ENCODE results near the gene SCARB1.

Gene SCARB1

DNA sequence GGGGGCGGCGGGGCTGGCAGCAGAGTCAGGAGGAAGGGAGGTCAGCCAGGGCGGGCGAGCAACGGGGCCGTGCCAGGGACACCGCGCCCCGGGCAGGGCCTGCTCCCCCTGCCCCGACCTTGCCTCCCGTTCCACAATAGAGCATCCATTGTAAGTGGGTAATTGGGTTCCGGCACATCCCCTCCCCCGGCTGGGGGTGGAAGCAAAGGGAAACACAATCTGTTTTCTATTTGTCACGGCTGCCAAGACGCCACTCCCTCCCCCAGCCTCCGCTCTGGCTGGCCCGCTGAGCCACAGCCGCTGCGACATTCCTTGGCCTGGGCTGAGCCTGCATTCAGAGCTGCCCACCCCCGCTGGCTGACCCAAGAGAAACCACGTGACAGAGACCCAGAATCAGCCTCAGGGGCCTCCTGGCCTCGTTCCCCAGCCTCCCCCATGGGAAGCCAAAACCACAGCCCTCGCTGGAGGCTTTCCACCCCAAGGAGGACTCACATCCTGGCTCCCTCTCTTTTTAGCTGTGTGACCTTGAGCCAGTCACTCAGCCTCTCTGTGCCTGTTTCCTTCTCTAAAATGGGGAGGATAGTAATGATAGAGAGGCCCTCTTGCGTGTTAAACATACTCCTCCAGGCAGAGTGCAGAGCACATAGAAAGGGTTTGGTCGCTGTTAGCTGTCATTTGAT, 117.6 kb downstream of the SCARB1 start:
- H2AK5ac ChIP-seq (ENCODE audit: low read depth, low read length) = no peak overlapping the region
- peak overlapping the region; percentile 78 for H3K18ac ChIP-seq (ENCODE audit: low read length)
- H3K4me3 ChIP-seq (ENCODE audit: low read length in 2 of 2) = peak overlapping the region in 1 of 2 donors; percentile 27
- H3K4me2 ChIP-seq (ENCODE audit: insufficient read depth, low read length, poor library complexity, severe bottlenecking) = no peak overlapping the region
- no peak overlapping the region for H2BK12ac ChIP-seq (ENCODE audit: low read length)
- H3K4ac ChIP-seq (ENCODE audit: low read length) = no peak overlapping the region
- peak overlapping the region; percentile 87 for H2AFZ ChIP-seq (ENCODE audit: low read length)
- peak overlapping the region; percentile 74 for H3K27ac ChIP-seq (replicated peaks; ENCODE audit: low read length)
- DNase-seq (ENCODE audit: low spot score) = peak; percentile 84
- no peak overlapping the region for H3K23ac ChIP-seq (ENCODE audit: low read depth, low read length, poor library complexity)
- H3K14ac ChIP-seq (ENCODE audit: low read length) = no peak overlapping the region
- no peak overlapping the region for H4K8ac ChIP-seq (ENCODE audit: low read depth, low read length)
- H2BK120ac ChIP-seq (ENCODE audit: low read depth, low read length) = no peak overlapping the region
- no peaks in the 10 kb centered on the region for H3K9me3 ChIP-seq (replicated peaks in 1 of 2; ENCODE audit: control insufficient read depth in 2 of 2, insufficient read depth in 1 of 2, low read depth in 1 of 2, low read length in 2 of 2)
- H3K27me3 ChIP-seq (ENCODE audit: control insufficient read depth in 3 of 3, insufficient read depth in 3 of 3, low read depth in 1 of 3, low read length in 3 of 3) = no peaks in the 10 kb centered on the region
- no peak overlapping the region for H3K9ac ChIP-seq (ENCODE audit: low read depth, low read length, poor library complexity)
- H4K91ac ChIP-seq (ENCODE audit: low read depth, low read length, poor library complexity) = no peak overlapping the region
- peak overlapping the region; percentile 40 for H2BK15ac ChIP-seq (ENCODE audit: low read length)
- no peaks in the 10 kb centered on the region for H3K36me3 ChIP-seq (replicated peaks in 1 of 2; ENCODE audit: control insufficient read depth in 2 of 2, insufficient read depth in 2 of 2, low read length in 2 of 2)
- H2BK5ac ChIP-seq (ENCODE audit: low read length) = no peak overlapping the region
- no peaks in the 10 kb centered on the region for H3K79me1 ChIP-seq (ENCODE audit: low read depth, low read length)
- no CpG with 5 or more reads among the region's 25 CpGs for WGBS, 2 donors (ENCODE audit: extremely low coverage in 2 of 2, insufficient read length in 2 of 2, insufficient replicate concordance in 1 of 2)
- H3K4me1 ChIP-seq (ENCODE audit: control insufficient read depth in 2 of 2, insufficient read depth in 1 of 2, low read depth in 1 of 2, low read length in 2 of 2) = peaks cover 9 to 20% of the 10 kb centered on the region in 2 donors

DNA sequence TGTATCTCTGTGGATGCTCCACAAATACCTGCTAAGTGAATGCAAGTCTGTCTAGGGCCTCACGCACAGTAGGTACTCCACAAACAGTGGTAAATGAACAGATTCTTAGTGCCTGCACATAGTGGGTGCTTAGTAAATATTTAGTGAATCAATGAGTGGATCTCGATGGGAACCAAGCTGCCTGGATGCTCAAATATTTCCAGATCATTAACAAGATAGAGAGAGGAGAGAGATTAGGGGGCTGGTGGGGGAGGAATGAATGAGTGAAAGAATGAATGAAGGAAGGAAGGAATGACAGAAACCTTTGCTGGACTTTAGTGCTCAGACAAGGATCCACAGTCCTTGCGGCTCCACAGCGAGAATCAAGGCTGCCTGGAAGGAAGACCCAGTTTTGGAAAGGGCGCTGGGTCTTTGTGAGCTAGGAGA, 118.2 kb downstream of the SCARB1 start:
- H3K79me1 ChIP-seq (ENCODE audit: low read depth, low read length) = no peaks in the 10 kb centered on the region
- peak overlapping the region; percentile 87 for H2AFZ ChIP-seq (ENCODE audit: low read length)
- H2AK5ac ChIP-seq (ENCODE audit: low read depth, low read length) = no peak overlapping the region
- H3K14ac ChIP-seq (ENCODE audit: low read length) = no peak overlapping the region
- no peak overlapping the region for H2BK120ac ChIP-seq (ENCODE audit: low read depth, low read length)
- no peak overlapping the region for H3K4me2 ChIP-seq (ENCODE audit: insufficient read depth, low read length, poor library complexity, severe bottlenecking)
- no peak overlapping the region for H3K4ac ChIP-seq (ENCODE audit: low read length)
- H2BK12ac ChIP-seq (ENCODE audit: low read length) = no peak overlapping the region
- peak overlapping the region; percentile 78 for H3K18ac ChIP-seq (ENCODE audit: low read length)
- WGBS, 2 donors (ENCODE audit: extremely low coverage in 2 of 2, insufficient read length in 2 of 2, insufficient replicate concordance in 1 of 2) = no CpG with 5 or more reads among the region's 5 CpGs
- H3K4me3 ChIP-seq (ENCODE audit: low read length in 2 of 2) = peak overlapping the region in 1 of 2 donors; percentile 27
- H3K9ac ChIP-seq (ENCODE audit: low read depth, low read length, poor library complexity) = no peak overlapping the region
- no peak overlapping the region for H4K8ac ChIP-seq (ENCODE audit: low read depth, low read length)
- H2BK15ac ChIP-seq (ENCODE audit: low read length) = no peak overlapping the region
- H3K4me1 ChIP-seq (ENCODE audit: control insufficient read depth in 2 of 2, insufficient read depth in 1 of 2, low read depth in 1 of 2, low read length in 2 of 2) = peaks cover 7 to 18% of the 10 kb centered on the region in 2 donors
- H3K9me3 ChIP-seq (replicated peaks in 1 of 2; ENCODE audit: control insufficient read depth in 2 of 2, insufficient read depth in 1 of 2, low read depth in 1 of 2, low read length in 2 of 2) = no peaks in the 10 kb centered on the region
- no peak for DNase-seq (ENCODE audit: low spot score)
- no peak overlapping the region for H4K91ac ChIP-seq (ENCODE audit: low read depth, low read length, poor library complexity)
- no peak overlapping the region for H2BK5ac ChIP-seq (ENCODE audit: low read length)
- no peak overlapping the region for H3K23ac ChIP-seq (ENCODE audit: low read depth, low read length, poor library complexity)
- H3K27ac ChIP-seq (replicated peaks; ENCODE audit: low read length) = peak overlapping the region; percentile 74
- H3K36me3 ChIP-seq (replicated peaks in 1 of 2; ENCODE audit: control insufficient read depth in 2 of 2, insufficient read depth in 2 of 2, low read length in 2 of 2) = no peaks in the 10 kb centered on the region
- H3K27me3 ChIP-seq (ENCODE audit: control insufficient read depth in 3 of 3, insufficient read depth in 3 of 3, low read depth in 1 of 3, low read length in 3 of 3) = no peaks in the 10 kb centered on the region

DNA sequence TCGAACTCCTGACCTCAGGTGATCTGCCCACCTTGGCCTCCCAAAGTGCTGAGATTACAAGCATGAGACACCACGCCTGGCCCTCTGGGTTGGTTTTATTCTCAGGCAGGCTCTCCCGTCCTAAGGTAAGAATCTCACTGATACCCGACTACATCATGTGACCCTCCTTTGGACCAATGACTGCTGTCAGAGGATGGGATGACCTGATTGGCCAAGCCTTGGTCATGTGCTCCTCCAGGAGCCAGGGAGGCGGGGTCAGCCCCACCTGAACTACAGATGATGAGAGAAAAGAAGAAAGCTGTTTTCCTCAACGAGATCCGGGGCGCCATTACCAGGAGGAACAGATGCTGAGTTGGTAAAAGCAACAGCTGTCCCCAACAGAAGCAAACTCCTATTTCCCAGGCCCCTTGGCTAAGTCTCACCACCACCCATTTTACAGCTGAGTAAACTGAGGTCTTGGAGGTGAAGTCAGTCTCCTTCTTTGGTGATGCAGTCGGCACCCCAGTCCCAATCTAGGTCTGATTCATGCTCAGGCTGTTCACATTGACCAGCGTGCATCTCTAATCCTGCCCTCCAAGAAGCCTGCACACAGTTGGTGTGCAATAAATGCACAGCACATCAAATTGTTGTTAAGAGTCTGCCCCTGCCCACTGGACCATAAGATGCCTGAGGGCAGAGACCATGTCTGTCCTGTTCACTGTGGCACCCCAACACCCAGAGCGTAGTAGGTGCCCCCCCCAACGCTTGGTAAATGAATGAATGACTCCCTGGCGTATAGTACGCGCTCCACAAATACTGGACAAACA, 118.8 kb downstream of the SCARB1 start:
- Histone ChIP-seq H4K8ac (ENCODE audit: low read depth, low read length) (no peak overlapping the region), H4K91ac (ENCODE audit: low read depth, low read length, poor library complexity) (no peak overlapping the region), H3K79me1 (ENCODE audit: low read depth, low read length) (no peaks in the 10 kb centered on the region), H3K9ac (ENCODE audit: low read depth, low read length, poor library complexity) (no peak overlapping the region), H3K4me1 (ENCODE audit: control insufficient read depth in 2 of 2, insufficient read depth in 1 of 2, low read depth in 1 of 2, low read length in 2 of 2) (peaks cover 5 to 18% of the 10 kb centered on the region in 2 donors), H3K4ac (ENCODE audit: low read length) (no peak overlapping the region), H3K36me3 (replicated peaks in 1 of 2; ENCODE audit: control insufficient read depth in 2 of 2, insufficient read depth in 2 of 2, low read length in 2 of 2) (no peaks in the 10 kb centered on the region), H3K14ac (ENCODE audit: low read length) (no peak overlapping the region), H2BK120ac (ENCODE audit: low read depth, low read length) (no peak overlapping the region), H2AK5ac (ENCODE audit: low read depth, low read length) (no peak overlapping the region), H3K18ac (ENCODE audit: low read length) (peak overlapping the region; percentile 11), H3K27me3 (ENCODE audit: control insufficient read depth in 3 of 3, insufficient read depth in 3 of 3, low read depth in 1 of 3, low read length in 3 of 3) (peaks cover 0 to 6% (median 0%) of the 10 kb centered on the region in 3 experiments), H2BK5ac (ENCODE audit: low read length) (no peak overlapping the region), H3K4me2 (ENCODE audit: insufficient read depth, low read length, poor library complexity, severe bottlenecking) (no peak overlapping the region), H3K4me3 (ENCODE audit: low read length in 2 of 2) (no peak overlapping the region), H3K23ac (ENCODE audit: low read depth, low read length, poor library complexity) (no peak overlapping the region), H3K27ac (replicated peaks; ENCODE audit: low read length) (no peak overlapping the region), H2BK12ac (ENCODE audit: low read length) (no peak overlapping the region), H2AFZ (ENCODE audit: low read length) (no peak overlapping the region), H2BK15ac (ENCODE audit: low read length) (peak overlapping the region; percentile 22), H3K9me3 (replicated peaks in 1 of 2; ENCODE audit: control insufficient read depth in 2 of 2, insufficient read depth in 1 of 2, low read depth in 1 of 2, low read length in 2 of 2) (peaks cover under 1 to 3% of the 10 kb centered on the region in 2 donors)
- WGBS, 2 donors (ENCODE audit: extremely low coverage in 2 of 2, insufficient read length in 2 of 2, insufficient replicate concordance in 1 of 2) = no CpG with 5 or more reads among the region's 15 CpGs
- DNase-seq (ENCODE audit: low spot score) = no peak

DNA sequence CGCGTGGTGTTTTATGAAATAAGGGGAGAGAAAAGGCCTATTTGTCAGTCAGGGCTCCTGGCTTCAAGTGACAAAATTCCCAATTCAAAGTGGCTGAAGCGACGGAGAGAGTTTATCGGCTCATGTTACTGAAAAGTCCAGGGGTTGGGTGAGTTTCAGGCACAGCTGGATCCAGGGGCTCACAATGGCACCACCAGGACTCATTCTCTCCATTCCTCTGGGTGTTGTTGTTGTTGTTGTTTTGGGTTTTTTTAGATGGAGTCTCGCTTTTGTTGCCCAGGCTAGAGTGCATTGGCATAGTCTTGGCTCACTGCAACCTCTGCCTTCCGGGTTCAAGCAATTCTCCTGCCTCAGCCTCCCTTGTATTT, 119.4 kb downstream of the SCARB1 start:
- Histone ChIP-seq H3K23ac (ENCODE audit: low read depth, low read length, poor library complexity) (no peak overlapping the region), H2AK5ac (ENCODE audit: low read depth, low read length) (no peak overlapping the region), H3K9me3 (replicated peaks in 1 of 2; ENCODE audit: control insufficient read depth in 2 of 2, insufficient read depth in 1 of 2, low read depth in 1 of 2, low read length in 2 of 2) (peaks cover 5 to 9% of the 10 kb centered on the region in 2 donors), H3K4me2 (ENCODE audit: insufficient read depth, low read length, poor library complexity, severe bottlenecking) (no peak overlapping the region), H3K4me1 (ENCODE audit: control insufficient read depth in 2 of 2, insufficient read depth in 1 of 2, low read depth in 1 of 2, low read length in 2 of 2) (peaks cover 6 to 21% of the 10 kb centered on the region in 2 donors), H3K79me1 (ENCODE audit: low read depth, low read length) (no peaks in the 10 kb centered on the region), H3K9ac (ENCODE audit: low read depth, low read length, poor library complexity) (no peak overlapping the region), H2BK5ac (ENCODE audit: low read length) (no peak overlapping the region), H3K4me3 (ENCODE audit: low read length in 2 of 2) (no peak overlapping the region), H2BK12ac (ENCODE audit: low read length) (no peak overlapping the region), H4K91ac (ENCODE audit: low read depth, low read length, poor library complexity) (no peak overlapping the region), H3K18ac (ENCODE audit: low read length) (no peak overlapping the region), H3K4ac (ENCODE audit: low read length) (no peak overlapping the region), H3K36me3 (replicated peaks in 1 of 2; ENCODE audit: control insufficient read depth in 2 of 2, insufficient read depth in 2 of 2, low read length in 2 of 2) (no peaks in the 10 kb centered on the region), H4K8ac (ENCODE audit: low read depth, low read length) (no peak overlapping the region), H3K14ac (ENCODE audit: low read length) (no peak overlapping the region), H3K27ac (replicated peaks; ENCODE audit: low read length) (no peak overlapping the region), H3K27me3 (ENCODE audit: control insufficient read depth in 3 of 3, insufficient read depth in 3 of 3, low read depth in 1 of 3, low read length in 3 of 3) (peaks cover 0 to 11% (median 0%) of the 10 kb centered on the region in 3 experiments), H2AFZ (ENCODE audit: low read length) (no peak overlapping the region), H2BK15ac (ENCODE audit: low read length) (no peak overlapping the region), H2BK120ac (ENCODE audit: low read depth, low read length) (no peak overlapping the region)
- DNase-seq (ENCODE audit: low spot score) = no peak
- WGBS, 2 donors (ENCODE audit: extremely low coverage in 2 of 2, insufficient read length in 2 of 2, insufficient replicate concordance in 1 of 2) = no CpG with 5 or more reads among the region's 7 CpGs
